ENCODE results near the gene GPR153. TPM values are rescaled to one million over a fixed set of nuclear protein-coding genes. Genes with fewer than 3 reads are reported as not detected.

GPR153 gene
- total and polyA plus RNA-seq, 2 of the 13 experiments (the other 11 are each of a cell fraction or from before 2014, with no cell fraction given) = 0.22 to 0.31 TPM

DNA sequence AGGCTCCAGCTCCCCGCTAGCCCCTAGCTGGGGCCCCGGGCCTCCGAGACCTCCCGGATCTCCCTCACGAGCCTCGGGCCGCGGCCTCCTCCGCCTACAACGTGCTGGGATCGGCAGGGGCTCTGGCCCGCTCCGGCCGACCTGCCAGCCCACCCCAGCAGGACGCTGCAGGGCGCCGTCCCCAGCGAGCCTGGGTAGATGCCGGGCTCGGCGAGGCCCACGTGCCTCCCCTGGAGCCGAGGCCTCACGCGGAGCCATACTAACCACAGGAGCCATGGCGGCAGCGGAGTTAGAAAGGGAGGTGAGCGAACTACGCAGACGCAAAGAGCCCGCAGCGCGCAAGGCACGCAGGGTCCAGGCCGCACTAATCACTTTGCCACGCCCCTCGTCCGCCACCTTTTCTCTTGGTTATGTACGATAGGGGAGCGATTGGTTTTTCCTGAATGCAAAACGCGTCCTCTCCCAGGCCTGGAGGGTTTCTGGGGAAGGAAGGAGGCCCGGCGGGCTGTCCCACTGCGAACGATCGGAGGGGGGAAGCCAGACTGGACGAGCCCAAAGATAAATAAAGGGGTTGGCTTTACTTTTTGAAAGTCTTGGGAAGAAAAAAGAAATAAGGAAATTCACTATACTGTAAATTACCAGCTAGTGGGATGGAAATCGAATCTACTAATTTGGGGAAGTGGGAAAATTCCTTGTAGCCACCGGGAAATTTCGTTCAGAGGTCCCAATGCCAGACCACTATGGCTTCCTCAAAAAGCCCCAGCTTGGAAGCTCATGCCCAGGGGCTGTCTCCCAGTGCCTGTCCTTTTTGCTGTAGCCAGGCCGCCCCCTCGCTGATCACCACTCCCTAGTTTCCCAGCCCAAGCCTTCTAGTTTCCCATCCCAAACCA is 61.4 kb downstream of the GPR153 start, which contains the start of gene RPL22 (continued):
- peak; percentile 87 for TF ChIP-seq GABPB1 (CRISPR knock-in tag; IDR thresholded peaks at IDR 0.05)
- TF ChIP-seq, protein P1, sequence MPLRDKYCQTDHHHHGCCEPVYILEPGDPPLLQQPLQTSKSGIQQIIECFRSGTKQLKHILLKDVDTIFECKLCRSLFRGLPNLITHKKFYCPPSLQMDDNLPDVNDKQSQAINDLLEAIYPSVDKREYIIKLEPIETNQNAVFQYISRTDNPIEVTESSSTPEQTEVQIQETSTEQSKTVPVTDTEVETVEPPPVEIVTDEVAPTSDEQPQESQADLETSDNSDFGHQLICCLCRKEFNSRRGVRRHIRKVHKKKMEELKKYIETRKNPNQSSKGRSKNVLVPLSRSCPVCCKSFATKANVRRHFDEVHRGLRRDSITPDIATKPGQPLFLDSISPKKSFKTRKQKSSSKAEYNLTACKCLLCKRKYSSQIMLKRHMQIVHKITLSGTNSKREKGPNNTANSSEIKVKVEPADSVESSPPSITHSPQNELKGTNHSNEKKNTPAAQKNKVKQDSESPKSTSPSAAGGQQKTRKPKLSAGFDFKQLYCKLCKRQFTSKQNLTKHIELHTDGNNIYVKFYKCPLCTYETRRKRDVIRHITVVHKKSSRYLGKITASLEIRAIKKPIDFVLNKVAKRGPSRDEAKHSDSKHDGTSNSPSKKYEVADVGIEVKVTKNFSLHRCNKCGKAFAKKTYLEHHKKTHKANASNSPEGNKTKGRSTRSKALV (CRISPR knock-in tag; IDR thresholded peaks at IDR 0.05) = peak; percentile 77; the same call in 1 of the 2 replicates
- peak; percentile 53; the same call in 1 of the 2 replicates for TF ChIP-seq RARA (CRISPR knock-in tag; IDR thresholded peaks at IDR 0.05)
- no peak for TF ChIP-seq ATM (IDR thresholded peaks at IDR 0.05; ENCODE audit: borderline replicate concordance)
- TF ChIP-seq SMAD1 (CRISPR knock-in tag; IDR thresholded peaks at IDR 0.05; ENCODE audit: borderline replicate concordance, low read depth) = no peak
- peak; percentile 93 for TF ChIP-seq POLR2A (IDR thresholded peaks at IDR 0.05; ENCODE audit: insufficient read depth in 1 of 2, low read depth in 2 of 2, low read length in 2 of 2)
- TF ChIP-seq RBFOX2 (IDR thresholded peaks at IDR 0.05; ENCODE audit: low read depth, low read length) = peak; percentile 99
- TF ChIP-seq REL (CRISPR knock-in tag; conservative IDR thresholded peaks at IDR 0.05) = 0 out of 2 replicates have a peak, but pooled peaks have one; percentile 47
- TF ChIP-seq, protein P2, sequence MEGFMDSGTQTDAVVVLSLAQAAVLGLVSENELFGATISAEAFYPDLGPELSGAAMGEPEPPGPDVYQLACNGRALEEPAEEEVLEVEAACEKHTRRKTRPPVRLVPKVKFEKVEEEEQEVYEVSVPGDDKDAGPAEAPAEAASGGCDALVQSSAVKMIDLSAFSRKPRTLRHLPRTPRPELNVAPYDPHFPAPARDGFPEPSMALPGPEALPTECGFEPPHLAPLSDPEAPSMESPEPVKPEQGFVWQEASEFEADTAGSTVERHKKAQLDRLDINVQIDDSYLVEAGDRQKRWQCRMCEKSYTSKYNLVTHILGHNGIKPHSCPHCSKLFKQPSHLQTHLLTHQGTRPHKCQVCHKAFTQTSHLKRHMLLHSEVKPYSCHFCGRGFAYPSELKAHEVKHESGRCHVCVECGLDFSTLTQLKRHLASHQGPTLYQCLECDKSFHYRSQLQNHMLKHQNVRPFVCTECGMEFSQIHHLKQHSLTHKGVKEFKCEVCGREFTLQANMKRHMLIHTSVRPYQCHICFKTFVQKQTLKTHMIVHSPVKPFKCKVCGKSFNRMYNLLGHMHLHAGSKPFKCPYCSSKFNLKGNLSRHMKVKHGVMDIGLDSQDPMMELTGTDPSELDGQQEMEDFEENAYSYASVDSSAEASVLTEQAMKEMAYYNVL (CRISPR knock-in tag; IDR thresholded peaks at IDR 0.05; ENCODE audit: borderline replicate concordance) = no peak; the same call in 1 of the 2 replicates
- no peak for TF ChIP-seq ZNF7 (CRISPR knock-in tag; IDR thresholded peaks at IDR 0.05)
- TF ChIP-seq GTF3A (CRISPR knock-in tag; conservative IDR thresholded peaks at IDR 0.05) = no peak; the same call in 1 of the 2 replicates
- peak; percentile 82; the same call in 1 of the 2 replicates for TF ChIP-seq ZNF34 (CRISPR knock-in tag; IDR thresholded peaks at IDR 0.05; ENCODE audit: borderline replicate concordance)
- TF ChIP-seq, protein P3, sequence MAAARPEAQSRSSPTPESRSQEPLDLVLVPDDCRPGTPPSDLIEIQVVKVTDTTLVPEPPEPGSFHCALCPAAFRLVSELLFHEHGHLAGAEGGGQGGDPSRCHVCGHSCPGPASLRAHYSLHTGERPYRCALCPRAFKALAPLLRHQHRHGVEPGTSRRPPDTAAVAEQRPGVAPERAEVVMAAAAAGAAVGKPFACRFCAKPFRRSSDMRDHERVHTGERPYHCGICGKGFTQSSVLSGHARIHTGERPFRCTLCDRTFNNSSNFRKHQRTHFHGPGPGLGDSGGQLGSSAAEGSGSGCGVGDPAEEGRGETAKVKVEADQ (CRISPR knock-in tag; IDR thresholded peaks at IDR 0.05; ENCODE audit: borderline replicate concordance) = 0 out of 2 replicates have a peak, but pooled peaks have one; percentile 37
- TF ChIP-seq, protein P4, sequence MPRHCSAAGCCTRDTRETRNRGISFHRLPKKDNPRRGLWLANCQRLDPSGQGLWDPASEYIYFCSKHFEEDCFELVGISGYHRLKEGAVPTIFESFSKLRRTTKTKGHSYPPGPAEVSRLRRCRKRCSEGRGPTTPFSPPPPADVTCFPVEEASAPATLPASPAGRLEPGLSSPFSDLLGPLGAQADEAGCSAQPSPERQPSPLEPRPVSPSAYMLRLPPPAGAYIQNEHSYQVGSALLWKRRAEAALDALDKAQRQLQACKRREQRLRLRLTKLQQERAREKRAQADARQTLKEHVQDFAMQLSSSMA (CRISPR knock-in tag; IDR thresholded peaks at IDR 0.05) = peak; percentile 71; the same call in 1 of the 2 replicates
- peak; percentile 40; the same call in 1 of the 2 replicates for TF ChIP-seq ZNF124 (CRISPR knock-in tag; IDR thresholded peaks at IDR 0.05)
- no peak for TF ChIP-seq ZNF337 (CRISPR knock-in tag; IDR thresholded peaks at IDR 0.05; ENCODE audit: borderline replicate concordance, low read depth)
- 0 out of 2 replicates have a peak, but pooled peaks have one; percentile 75 for TF ChIP-seq ZNF354B (CRISPR knock-in tag; IDR thresholded peaks at IDR 0.05)
- peak; percentile 46; the same call in 1 of the 2 replicates for TF ChIP-seq SIN3B (IDR thresholded peaks at IDR 0.05; ENCODE audit: low read length)
- TF ChIP-seq, protein P5, sequence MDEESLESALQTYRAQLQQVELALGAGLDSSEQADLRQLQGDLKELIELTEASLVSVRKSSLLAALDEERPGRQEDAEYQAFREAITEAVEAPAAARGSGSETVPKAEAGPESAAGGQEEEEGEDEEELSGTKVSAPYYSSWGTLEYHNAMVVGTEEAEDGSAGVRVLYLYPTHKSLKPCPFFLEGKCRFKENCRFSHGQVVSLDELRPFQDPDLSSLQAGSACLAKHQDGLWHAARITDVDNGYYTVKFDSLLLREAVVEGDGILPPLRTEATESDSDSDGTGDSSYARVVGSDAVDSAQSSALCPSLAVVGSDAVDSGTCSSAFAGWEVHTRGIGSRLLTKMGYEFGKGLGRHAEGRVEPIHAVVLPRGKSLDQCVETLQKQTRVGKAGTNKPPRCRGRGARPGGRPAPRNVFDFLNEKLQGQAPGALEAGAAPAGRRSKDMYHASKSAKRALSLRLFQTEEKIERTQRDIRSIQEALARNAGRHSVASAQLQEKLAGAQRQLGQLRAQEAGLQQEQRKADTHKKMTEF (CRISPR knock-in tag; IDR thresholded peaks at IDR 0.05) = peak; percentile 86
- TF ChIP-seq, protein P6, sequence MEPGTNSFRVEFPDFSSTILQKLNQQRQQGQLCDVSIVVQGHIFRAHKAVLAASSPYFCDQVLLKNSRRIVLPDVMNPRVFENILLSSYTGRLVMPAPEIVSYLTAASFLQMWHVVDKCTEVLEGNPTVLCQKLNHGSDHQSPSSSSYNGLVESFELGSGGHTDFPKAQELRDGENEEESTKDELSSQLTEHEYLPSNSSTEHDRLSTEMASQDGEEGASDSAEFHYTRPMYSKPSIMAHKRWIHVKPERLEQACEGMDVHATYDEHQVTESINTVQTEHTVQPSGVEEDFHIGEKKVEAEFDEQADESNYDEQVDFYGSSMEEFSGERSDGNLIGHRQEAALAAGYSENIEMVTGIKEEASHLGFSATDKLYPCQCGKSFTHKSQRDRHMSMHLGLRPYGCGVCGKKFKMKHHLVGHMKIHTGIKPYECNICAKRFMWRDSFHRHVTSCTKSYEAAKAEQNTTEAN (CRISPR knock-in tag; conservative IDR thresholded peaks at IDR 0.05) = peak; percentile 79

Data from HepG2 (cell line).